ENCODE data around the gene LNX2.
A peak's percentile ranks its signal among the peaks of the same experiment; 100 is the strongest.

LNX2 gene

DNA sequence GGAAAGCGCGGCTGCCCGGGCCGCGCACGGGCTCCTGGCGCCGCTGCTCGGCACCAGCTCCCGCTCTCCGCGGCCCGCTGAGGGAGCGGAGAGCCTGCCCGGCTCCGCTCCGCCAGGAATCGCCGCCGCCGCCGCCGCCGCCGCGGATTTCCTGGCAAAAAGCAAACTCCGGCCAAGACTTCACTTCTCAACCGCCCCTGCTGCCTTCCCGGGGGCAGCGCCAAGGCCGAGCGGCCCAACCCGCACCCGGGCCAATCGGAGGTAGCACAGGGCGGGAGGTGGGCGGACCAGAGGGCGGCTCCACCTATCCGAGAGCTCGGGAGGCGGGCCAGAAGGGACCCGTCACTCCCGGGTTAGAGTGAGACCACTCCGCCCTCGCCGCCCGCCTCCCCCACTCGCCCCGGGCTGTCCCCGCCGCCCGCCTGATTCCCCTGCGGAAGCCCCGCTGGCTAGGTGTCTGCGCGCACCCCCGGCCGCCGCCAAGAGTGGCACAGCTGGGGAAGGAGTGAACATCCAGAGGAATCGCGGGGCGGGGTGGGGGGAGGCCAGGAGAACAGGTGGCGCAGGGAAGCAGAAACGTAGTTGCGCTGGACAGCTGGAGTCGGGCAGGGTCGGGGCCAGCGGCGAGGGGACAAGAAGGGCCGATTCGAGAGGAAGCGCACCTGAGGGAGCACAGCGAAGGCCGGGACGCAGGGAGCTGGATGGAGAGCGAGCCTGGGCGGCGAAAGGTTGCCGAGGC, at the start of gene LNX2:
Gene LNX2 (minus strand): TSS at position 153 of the 739 bp plus-strand sequence. CDS start 38,826 bp downstream, outside the sequence.
- DNase-seq = peak; percentile 84

GRCh38 chr13:27667946-27668345, 47.6 kb upstream of the LNX2 start:
- DNase-seq = no peak

DNA sequence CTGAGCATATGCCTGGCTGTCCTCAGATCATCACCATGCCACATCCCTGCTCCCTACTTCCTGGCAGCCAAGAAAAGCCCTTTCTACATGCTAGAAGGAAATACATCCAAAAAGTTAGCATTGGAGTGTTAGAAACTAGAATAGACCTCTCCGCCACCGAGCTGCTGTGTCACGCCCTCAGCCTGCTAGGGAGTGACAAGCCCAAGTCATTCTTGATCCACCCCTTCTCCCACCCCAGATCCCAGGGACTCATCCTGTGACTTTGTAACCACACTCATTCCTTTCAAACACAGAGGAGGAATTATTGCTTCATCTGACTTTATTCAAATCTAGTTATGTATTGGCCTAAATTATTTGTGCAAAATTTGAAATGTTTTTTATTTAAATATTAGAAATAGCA, 46.6 kb upstream of the LNX2 start:
- no peak for DNase-seq

DNA sequence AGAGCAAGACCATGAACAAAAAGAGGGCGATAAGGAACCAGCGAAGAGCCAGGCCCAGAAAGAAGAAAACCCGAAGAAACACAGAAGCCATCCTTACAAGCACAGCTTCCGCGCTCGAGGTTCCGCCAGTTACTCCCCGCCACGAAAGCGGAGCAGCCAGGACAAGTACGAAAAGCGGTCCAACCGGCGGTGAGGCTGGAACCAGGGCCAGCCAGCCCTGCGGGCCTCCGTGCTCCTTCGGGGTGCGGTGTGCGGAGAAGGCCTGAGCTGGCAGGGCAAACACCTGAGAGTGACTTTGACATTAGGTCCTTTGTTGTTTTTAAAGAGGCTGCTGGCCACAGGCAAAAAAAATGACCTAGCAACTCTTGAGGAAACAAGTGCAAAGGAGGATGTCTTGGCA, 45.4 kb upstream of the LNX2 start:
- no peak for DNase-seq

DNA sequence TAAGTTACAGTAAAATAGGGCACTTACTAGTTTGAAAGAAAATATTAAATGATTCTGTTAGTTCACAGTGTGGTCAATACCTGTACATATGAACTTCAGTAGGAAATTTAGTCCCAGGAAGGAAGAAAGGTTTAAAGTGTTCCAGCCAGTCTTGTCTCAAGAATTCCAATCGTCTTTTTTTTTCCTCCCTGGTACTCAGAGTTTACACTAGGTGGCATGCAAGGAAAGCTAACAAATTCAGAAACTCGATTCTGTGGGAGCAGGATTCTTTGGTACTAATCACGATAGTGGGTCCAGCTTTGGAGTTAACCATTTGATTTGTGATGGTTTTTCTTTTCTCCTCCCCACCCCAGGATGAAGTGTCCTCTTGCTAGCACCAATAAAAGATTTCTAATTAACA, 45.0 kb upstream of the LNX2 start:
- DNase-seq = no peak

GRCh38 chr13:27663947-27664346, 43.6 kb upstream of the LNX2 start:
- no peak for DNase-seq

GRCh38 chr13:27662738-27663470, 42.6 kb upstream of the LNX2 start:
- no peak for DNase-seq

DNA sequence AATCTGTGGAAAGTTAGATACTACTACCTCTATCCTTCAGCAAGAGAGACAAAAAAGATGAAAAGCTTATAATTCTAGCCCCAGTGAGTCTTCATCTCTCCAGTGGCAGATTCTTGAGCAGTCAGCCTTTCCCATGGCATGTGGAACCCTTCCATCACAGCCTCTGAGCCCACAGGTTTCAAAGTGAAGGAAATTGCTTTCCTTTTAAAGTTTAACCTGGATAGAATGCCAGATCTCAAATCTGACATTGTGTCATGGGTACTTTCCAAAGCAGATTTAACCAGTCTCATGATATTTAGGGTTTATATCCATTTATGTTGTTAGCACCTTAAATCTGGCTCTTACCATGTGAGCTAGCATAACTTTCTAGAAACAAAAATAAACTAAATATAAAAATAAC, 40.7 kb upstream of the LNX2 start:
- DNase-seq = no peak

GRCh38 chr13:27660511-27660910, 40.2 kb upstream of the LNX2 start:
- DNase-seq = no peak

- DNase-seq = no peak
These were observed 39.0 kb upstream of the LNX2 start for GRCh38 chr13:27659145-27659865.

DNA sequence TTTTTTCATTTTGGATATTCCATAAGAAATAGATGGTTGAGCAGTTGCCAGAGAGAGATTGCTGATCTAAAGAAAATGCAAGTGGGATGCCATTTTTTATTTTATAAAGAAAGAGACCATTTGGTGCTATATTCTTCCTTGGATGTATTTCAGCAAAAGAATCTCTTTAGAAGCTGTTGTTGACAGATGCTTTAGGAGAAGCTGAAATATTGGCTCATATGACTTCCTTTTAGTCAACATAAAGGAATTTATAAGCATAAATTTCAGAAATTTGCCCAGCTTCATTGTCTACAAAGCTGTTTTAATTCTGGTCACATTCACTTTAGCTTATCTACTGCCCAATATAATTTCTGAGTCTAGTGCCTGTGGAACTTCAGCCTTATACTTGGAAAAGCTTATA, 38.2 kb upstream of the LNX2 start:
- DNase-seq = no peak

DNA sequence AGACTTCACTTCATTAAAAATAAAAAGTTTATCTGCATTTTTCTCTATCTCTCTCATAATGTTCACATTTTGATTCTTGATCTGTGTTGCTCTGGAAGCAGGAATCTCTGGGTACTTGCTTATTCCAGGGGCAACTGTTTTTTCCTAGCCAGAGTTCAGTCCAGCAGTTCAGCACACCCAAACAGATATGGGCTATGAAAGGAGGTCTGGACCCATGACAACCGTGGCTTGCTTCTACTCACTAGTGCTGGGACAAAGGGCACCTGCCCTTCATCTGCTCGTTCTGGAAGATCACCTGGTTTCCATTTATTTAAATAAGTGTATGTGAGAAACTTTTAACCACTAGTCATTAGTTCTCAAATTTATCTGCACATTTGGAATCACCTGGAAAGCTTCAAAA, 37.4 kb upstream of the LNX2 start:
- no peak for DNase-seq

GRCh38 chr13:27654816-27655215, 34.5 kb upstream of the LNX2 start:
- no peak for DNase-seq

DNA sequence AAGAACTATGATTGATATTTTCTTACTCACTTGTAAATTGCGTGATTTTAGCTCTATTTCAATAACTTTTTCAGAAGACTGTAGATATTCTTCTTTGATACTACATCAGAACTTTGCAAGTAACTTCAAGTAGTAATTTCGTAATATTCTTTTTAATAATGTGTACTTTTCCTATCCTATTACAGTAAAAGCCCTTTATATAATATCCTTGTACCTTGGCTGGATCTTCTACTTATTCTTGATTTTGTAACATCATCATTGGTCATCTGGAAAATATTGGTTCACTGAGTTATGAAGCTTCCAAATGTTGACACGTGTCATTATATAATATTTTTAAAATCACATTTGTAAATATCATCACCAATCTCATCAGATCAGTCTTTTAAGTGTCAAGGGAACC, 33.7 kb upstream of the LNX2 start:
- DNase-seq = no peak

DNA sequence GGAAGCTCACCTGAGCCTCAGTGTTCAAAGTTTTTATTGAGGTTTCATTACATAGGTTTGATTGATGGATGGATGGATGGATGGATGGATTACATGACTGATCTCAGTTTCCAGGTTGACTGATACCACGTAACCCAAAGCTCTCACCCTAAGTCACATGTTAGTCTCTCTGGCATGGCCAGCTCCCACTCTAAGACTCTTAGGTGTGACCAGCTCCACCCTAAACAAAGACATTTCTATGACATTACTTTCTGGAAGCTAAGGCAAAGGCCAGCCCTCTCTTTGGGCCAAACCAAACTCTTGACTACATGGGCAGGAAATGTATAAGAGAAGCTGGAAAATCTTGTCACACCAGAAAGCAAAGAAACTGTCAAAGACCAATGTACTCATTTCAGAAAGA, 30.0 kb upstream of the LNX2 start:
- no peak for DNase-seq

GRCh38 chr13:27644302-27644701, 24.0 kb upstream of the LNX2 start:
- no peak for DNase-seq

DNA sequence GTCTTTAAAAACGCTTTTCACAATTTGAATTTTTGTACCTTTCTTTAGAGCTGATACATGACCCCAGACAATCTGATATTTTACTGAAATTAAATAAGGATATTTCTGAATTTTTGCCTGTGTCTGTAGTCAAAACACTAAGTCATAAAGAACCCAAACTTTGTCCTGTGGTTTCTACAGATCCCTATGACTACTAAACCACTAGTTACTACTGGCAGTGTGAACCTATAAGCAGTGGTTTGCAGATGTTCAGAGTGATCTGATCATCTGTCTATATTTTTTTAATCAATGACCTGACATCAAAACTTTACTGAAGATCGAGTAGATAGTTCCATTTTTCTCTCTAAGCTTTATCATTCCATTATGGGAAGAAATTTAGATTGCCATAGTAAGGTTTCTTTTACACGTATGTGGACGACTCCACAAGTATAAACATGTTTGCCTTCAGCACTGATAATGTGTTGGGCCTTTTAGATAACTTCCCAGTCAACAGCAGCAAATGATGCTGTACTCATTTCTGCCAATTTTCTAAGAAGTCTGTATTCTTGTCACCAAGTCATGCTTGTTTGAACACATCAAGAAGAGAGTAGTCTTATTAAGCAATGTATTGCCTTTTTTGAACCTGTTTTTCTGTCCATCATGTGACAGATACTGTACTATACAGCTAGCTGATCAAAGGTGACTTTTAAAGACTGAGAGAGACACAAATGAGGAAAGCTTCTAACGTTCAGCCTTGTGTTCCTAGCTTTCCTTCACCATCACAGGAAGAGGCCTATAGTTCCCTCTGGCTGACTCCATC, 23.2 kb upstream of the LNX2 start:
- DNase-seq = no peak

- no peak for DNase-seq
These were observed 21.6 kb upstream of the LNX2 start for GRCh38 chr13:27641711-27642502.

DNA sequence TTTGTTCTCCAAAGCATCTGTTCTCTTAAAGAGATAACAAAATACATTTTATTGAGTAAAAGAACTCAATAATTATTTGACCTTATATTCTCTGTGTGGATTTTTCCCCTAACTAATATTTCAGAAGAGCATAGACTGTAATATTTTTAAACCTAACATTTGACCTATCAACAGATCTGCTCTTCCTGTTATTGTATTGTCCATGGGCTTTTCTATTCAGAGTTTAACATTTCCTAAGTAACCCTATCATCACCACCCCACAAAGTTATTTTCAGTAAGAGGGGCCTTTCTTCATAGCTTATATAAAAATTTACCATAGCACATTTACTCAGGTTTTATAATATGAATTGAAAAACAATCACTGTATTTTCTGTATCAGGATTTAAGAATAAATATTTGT, 18.9 kb upstream of the LNX2 start:
- no peak for DNase-seq

- DNase-seq = no peak
These were observed 18.2 kb upstream of the LNX2 start for GRCh38 chr13:27638521-27638920.

DNA sequence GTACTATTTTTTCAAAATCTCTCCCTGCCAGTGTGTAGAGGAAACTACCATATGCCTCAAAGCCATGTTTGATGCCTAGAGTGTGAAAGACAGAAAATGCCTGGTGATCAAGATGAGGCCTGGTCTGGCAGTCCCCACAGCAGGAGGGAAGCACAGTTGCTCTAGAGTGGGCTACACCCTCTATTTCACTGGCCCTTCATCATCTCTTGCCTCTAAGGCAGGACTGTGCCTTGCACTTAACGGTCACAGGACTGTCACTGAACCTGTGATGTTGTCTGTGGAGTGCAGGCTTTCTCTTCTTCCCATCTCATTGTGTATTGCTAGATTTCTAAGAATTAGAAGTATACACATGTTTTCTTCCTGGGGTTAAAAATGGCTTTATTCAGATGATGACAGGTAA, 17.7 kb upstream of the LNX2 start:
- DNase-seq = no peak

DNA sequence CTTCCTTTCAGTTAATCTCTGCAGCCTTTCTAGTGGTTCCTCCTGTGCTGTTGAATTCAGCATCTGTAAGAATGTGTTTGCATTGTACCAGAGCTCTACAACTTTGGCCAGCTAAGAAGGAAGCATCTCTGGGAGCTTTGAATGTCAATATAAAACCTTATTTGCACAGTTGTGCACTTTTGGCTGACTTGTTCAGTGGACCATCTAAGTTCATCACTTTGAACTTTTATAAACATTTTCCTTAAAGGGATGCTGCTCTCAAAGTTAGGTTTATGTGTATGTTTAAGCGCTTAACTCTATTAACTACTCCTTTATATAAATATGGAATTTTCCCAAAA, 16.9 kb upstream of the LNX2 start:
- no peak for DNase-seq

All from KG1 (cell line).